Measurements from ENCODE around the gene CCDC177.

CCDC177 gene

GRCh38 chr14:69580009-69580577, 5.4 kb upstream of the CCDC177 start:
- no peak overlapping the region for H3K4me2 ChIP-seq (ENCODE audit: insufficient read depth, low read length, poor library complexity, severe bottlenecking)
- peak overlapping the region; percentile 56 for H4K8ac ChIP-seq (ENCODE audit: low read depth, low read length)
- H2BK120ac ChIP-seq (ENCODE audit: low read depth, low read length) = no peak overlapping the region
- no peak overlapping the region for H2BK5ac ChIP-seq (ENCODE audit: low read length)
- no peaks in the 10 kb centered on the region for H3K27me3 ChIP-seq (ENCODE audit: control insufficient read depth in 3 of 3, insufficient read depth in 3 of 3, low read depth in 1 of 3, low read length in 3 of 3)
- no peak overlapping the region for H3K23ac ChIP-seq (ENCODE audit: low read depth, low read length, poor library complexity)
- no peak for DNase-seq (ENCODE audit: low spot score)
- H2AK5ac ChIP-seq (ENCODE audit: low read depth, low read length) = peak overlapping the region; percentile 20
- H3K9ac ChIP-seq (ENCODE audit: low read depth, low read length, poor library complexity) = peak overlapping the region; percentile 66
- H4K91ac ChIP-seq (ENCODE audit: low read depth, low read length, poor library complexity) = no peak overlapping the region
- H3K27ac ChIP-seq (replicated peaks; ENCODE audit: low read length) = peak overlapping the region; percentile 9
- peak overlapping the region; percentile 72 for H2AFZ ChIP-seq (ENCODE audit: low read length)
- peaks cover 2% of the 10 kb centered on the region for H3K79me1 ChIP-seq (ENCODE audit: low read depth, low read length)
- H3K4me3 ChIP-seq (ENCODE audit: low read length in 2 of 2) = peak overlapping the region in 1 of 2 donors; percentile 23
- peak overlapping the region; percentile 68 for H2BK15ac ChIP-seq (ENCODE audit: low read length)
- no peak overlapping the region for H3K18ac ChIP-seq (ENCODE audit: low read length)
- no peak overlapping the region for H3K14ac ChIP-seq (ENCODE audit: low read length)
- no peaks in the 10 kb centered on the region for H3K36me3 ChIP-seq (replicated peaks in 1 of 2; ENCODE audit: control insufficient read depth in 2 of 2, insufficient read depth in 2 of 2, low read length in 2 of 2)
- peaks cover 3 to 5% of the 10 kb centered on the region in 2 donors for H3K9me3 ChIP-seq (replicated peaks in 1 of 2; ENCODE audit: control insufficient read depth in 2 of 2, insufficient read depth in 1 of 2, low read depth in 1 of 2, low read length in 2 of 2)
- no CpG with 5 or more reads among the region's 7 CpGs for WGBS, 2 donors (ENCODE audit: extremely low coverage in 2 of 2, insufficient read length in 2 of 2, insufficient replicate concordance in 1 of 2)
- H2BK12ac ChIP-seq (ENCODE audit: low read length) = peak overlapping the region; percentile 18
- H3K4me1 ChIP-seq (ENCODE audit: control insufficient read depth in 2 of 2, insufficient read depth in 1 of 2, low read depth in 1 of 2, low read length in 2 of 2) = peaks cover 0 to 5% of the 10 kb centered on the region in 2 donors
- H3K4ac ChIP-seq (ENCODE audit: low read length) = no peak overlapping the region

DNA sequence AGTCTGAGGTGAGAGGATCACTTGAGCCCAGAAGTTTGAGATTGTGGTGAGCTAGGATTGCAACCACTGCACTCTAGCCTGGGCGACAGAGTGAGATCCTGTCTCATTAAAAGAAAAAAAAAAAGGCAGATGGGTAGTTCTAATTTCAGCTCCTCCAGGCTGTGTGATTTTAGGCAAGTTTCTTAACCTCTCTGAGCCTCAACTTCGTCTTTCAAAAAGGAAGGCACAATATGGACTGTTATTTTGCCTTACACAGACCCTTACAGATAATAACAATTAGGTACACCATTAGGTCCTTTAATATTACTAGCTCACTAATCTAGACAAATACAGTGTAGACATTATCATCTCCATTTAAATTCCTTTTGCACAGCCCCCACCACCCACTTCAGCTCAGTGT, 4.8 kb upstream of the CCDC177 start:
- DNase-seq (ENCODE audit: low spot score) = no peak
- no peaks in the 10 kb centered on the region for H3K36me3 ChIP-seq (replicated peaks in 1 of 2; ENCODE audit: control insufficient read depth in 2 of 2, insufficient read depth in 2 of 2, low read length in 2 of 2)
- H4K8ac ChIP-seq (ENCODE audit: low read depth, low read length) = no peak overlapping the region
- H4K91ac ChIP-seq (ENCODE audit: low read depth, low read length, poor library complexity) = no peak overlapping the region
- no peak overlapping the region for H3K23ac ChIP-seq (ENCODE audit: low read depth, low read length, poor library complexity)
- H3K4me1 ChIP-seq (ENCODE audit: control insufficient read depth in 2 of 2, insufficient read depth in 1 of 2, low read depth in 1 of 2, low read length in 2 of 2) = peaks cover 0 to 5% of the 10 kb centered on the region in 2 donors
- peaks cover 2% of the 10 kb centered on the region for H3K79me1 ChIP-seq (ENCODE audit: low read depth, low read length)
- H2BK15ac ChIP-seq (ENCODE audit: low read length) = no peak overlapping the region
- no peak overlapping the region for H2AK5ac ChIP-seq (ENCODE audit: low read depth, low read length)
- no peak overlapping the region for H3K9ac ChIP-seq (ENCODE audit: low read depth, low read length, poor library complexity)
- H2BK5ac ChIP-seq (ENCODE audit: low read length) = no peak overlapping the region
- H3K4me3 ChIP-seq (ENCODE audit: low read length in 2 of 2) = no peak overlapping the region
- H3K9me3 ChIP-seq (replicated peaks in 1 of 2; ENCODE audit: control insufficient read depth in 2 of 2, insufficient read depth in 1 of 2, low read depth in 1 of 2, low read length in 2 of 2) = peaks cover 3 to 5% of the 10 kb centered on the region in 2 donors
- H3K27ac ChIP-seq (replicated peaks; ENCODE audit: low read length) = no peak overlapping the region
- no peak overlapping the region for H3K4ac ChIP-seq (ENCODE audit: low read length)
- H3K4me2 ChIP-seq (ENCODE audit: insufficient read depth, low read length, poor library complexity, severe bottlenecking) = no peak overlapping the region
- no peak overlapping the region for H2BK12ac ChIP-seq (ENCODE audit: low read length)
- no peak overlapping the region for H3K18ac ChIP-seq (ENCODE audit: low read length)
- WGBS, 2 donors (ENCODE audit: extremely low coverage in 2 of 2, insufficient read length in 2 of 2, insufficient replicate concordance in 1 of 2) = no CpG with 5 or more reads among the region's 2 CpGs
- no peaks in the 10 kb centered on the region for H3K27me3 ChIP-seq (ENCODE audit: control insufficient read depth in 3 of 3, insufficient read depth in 3 of 3, low read depth in 1 of 3, low read length in 3 of 3)
- H2BK120ac ChIP-seq (ENCODE audit: low read depth, low read length) = no peak overlapping the region
- peak overlapping the region; percentile 72 for H2AFZ ChIP-seq (ENCODE audit: low read length)
- H3K14ac ChIP-seq (ENCODE audit: low read length) = no peak overlapping the region

GRCh38 chr14:69574954-69575295, 254 bp upstream of the CCDC177 start:
- peaks cover 18 to 28% of the 10 kb centered on the region in 2 donors for H3K36me3 ChIP-seq (replicated peaks in 1 of 2; ENCODE audit: control insufficient read depth in 2 of 2, insufficient read depth in 2 of 2, low read length in 2 of 2)
- H4K91ac ChIP-seq (ENCODE audit: low read depth, low read length, poor library complexity) = no peak overlapping the region
- no CpG with 5 or more reads among the region's 5 CpGs for WGBS, 2 donors (ENCODE audit: extremely low coverage in 2 of 2, insufficient read length in 2 of 2, insufficient replicate concordance in 1 of 2)

DNA sequence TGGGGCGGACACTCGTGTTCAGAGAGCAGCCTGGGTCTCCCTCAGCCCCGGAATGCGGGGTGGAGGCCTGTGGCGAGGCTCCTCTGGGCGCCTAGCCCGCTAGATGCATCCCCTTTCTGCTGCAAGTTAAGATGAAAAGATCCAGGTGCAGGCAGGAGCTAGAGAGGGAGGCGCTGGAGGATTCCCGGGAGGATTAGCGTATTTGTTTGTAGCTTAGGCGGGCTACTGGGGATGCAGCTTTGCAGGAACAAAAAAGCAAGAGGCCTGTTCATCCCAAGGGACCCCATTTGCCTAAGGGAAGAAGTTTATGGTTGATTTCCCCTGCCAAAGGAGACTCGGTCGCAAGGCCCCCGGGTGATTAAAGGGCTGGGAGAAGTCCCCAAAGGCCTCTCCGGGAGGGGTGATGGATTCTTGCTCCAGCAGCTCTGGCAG, 824 bp downstream of the CCDC177 start:
- Histone ChIP-seq H3K4me1 (ENCODE audit: control insufficient read depth in 2 of 2, insufficient read depth in 1 of 2, low read depth in 1 of 2, low read length in 2 of 2) (peaks cover 4 to 10% of the 10 kb centered on the region in 2 donors), H3K14ac (ENCODE audit: low read length) (no peak overlapping the region), H2BK120ac (ENCODE audit: low read depth, low read length) (peak overlapping the region; percentile 100), H3K9ac (ENCODE audit: low read depth, low read length, poor library complexity) (no peak overlapping the region), H3K79me1 (ENCODE audit: low read depth, low read length) (peaks cover 20% of the 10 kb centered on the region), H3K9me3 (replicated peaks in 1 of 2; ENCODE audit: control insufficient read depth in 2 of 2, insufficient read depth in 1 of 2, low read depth in 1 of 2, low read length in 2 of 2) (peaks cover 7 to 20% of the 10 kb centered on the region in 2 donors), H2BK5ac (ENCODE audit: low read length) (peak overlapping the region; percentile 100), H3K27ac (replicated peaks; ENCODE audit: low read length) (peak overlapping the region; percentile 100), H3K4me2 (ENCODE audit: insufficient read depth, low read length, poor library complexity, severe bottlenecking) (peak overlapping the region; percentile 73), H3K18ac (ENCODE audit: low read length) (peak overlapping the region; percentile 100), H2BK15ac (ENCODE audit: low read length) (no peak overlapping the region), H2BK12ac (ENCODE audit: low read length) (no peak overlapping the region), H3K4me3 (ENCODE audit: low read length in 2 of 2) (peak overlapping the region; percentile 80 to 82), H3K23ac (ENCODE audit: low read depth, low read length, poor library complexity) (no peak overlapping the region), H4K8ac (ENCODE audit: low read depth, low read length) (no peak overlapping the region), H2AFZ (ENCODE audit: low read length) (peak overlapping the region; percentile 96), H3K4ac (ENCODE audit: low read length) (no peak overlapping the region), H2AK5ac (ENCODE audit: low read depth, low read length) (peak overlapping the region; percentile 100), H4K91ac (ENCODE audit: low read depth, low read length, poor library complexity) (peak overlapping the region; percentile 99), H3K36me3 (replicated peaks in 1 of 2; ENCODE audit: control insufficient read depth in 2 of 2, insufficient read depth in 2 of 2, low read length in 2 of 2) (peaks cover 22 to 29% of the 10 kb centered on the region in 2 donors), H3K27me3 (ENCODE audit: control insufficient read depth in 3 of 3, insufficient read depth in 3 of 3, low read depth in 1 of 3, low read length in 3 of 3) (no peaks in the 10 kb centered on the region)
- DNase-seq (ENCODE audit: low spot score) = peak; percentile 88
- no CpG with 5 or more reads among the region's 15 CpGs for WGBS, 2 donors (ENCODE audit: extremely low coverage in 2 of 2, insufficient read length in 2 of 2, insufficient replicate concordance in 1 of 2)

More at GRCh38 chr14:69574954-69575295, 254 bp upstream of the CCDC177 start:
- no peak for DNase-seq (ENCODE audit: low spot score)
- H3K27ac ChIP-seq (replicated peaks; ENCODE audit: low read length) = no peak overlapping the region
- H2BK5ac ChIP-seq (ENCODE audit: low read length) = no peak overlapping the region
- no peak overlapping the region for H3K23ac ChIP-seq (ENCODE audit: low read depth, low read length, poor library complexity)
- H3K79me1 ChIP-seq (ENCODE audit: low read depth, low read length) = peaks cover 20% of the 10 kb centered on the region
- H2AFZ ChIP-seq (ENCODE audit: low read length) = peak overlapping the region; percentile 96
- H2BK15ac ChIP-seq (ENCODE audit: low read length) = no peak overlapping the region
- peaks cover 4 to 9% of the 10 kb centered on the region in 2 donors for H3K4me1 ChIP-seq (ENCODE audit: control insufficient read depth in 2 of 2, insufficient read depth in 1 of 2, low read depth in 1 of 2, low read length in 2 of 2)
- no peaks in the 10 kb centered on the region for H3K27me3 ChIP-seq (ENCODE audit: control insufficient read depth in 3 of 3, insufficient read depth in 3 of 3, low read depth in 1 of 3, low read length in 3 of 3)
- H3K9ac ChIP-seq (ENCODE audit: low read depth, low read length, poor library complexity) = no peak overlapping the region
- no peak overlapping the region for H2BK120ac ChIP-seq (ENCODE audit: low read depth, low read length)
- H3K9me3 ChIP-seq (replicated peaks in 1 of 2; ENCODE audit: control insufficient read depth in 2 of 2, insufficient read depth in 1 of 2, low read depth in 1 of 2, low read length in 2 of 2) = peaks cover 7 to 20% of the 10 kb centered on the region in 2 donors
- peak overlapping the region in 1 of 2 donors; percentile 80 for H3K4me3 ChIP-seq (ENCODE audit: low read length in 2 of 2)
- H3K4ac ChIP-seq (ENCODE audit: low read length) = no peak overlapping the region
- peak overlapping the region; percentile 28 for H3K18ac ChIP-seq (ENCODE audit: low read length)
- no peak overlapping the region for H3K14ac ChIP-seq (ENCODE audit: low read length)
- no peak overlapping the region for H2AK5ac ChIP-seq (ENCODE audit: low read depth, low read length)
- no peak overlapping the region for H3K4me2 ChIP-seq (ENCODE audit: insufficient read depth, low read length, poor library complexity, severe bottlenecking)
- H4K8ac ChIP-seq (ENCODE audit: low read depth, low read length) = no peak overlapping the region
- H2BK12ac ChIP-seq (ENCODE audit: low read length) = no peak overlapping the region

Measured in neuronal stem cell (in vitro differentiated cells).